LNCaP clone FGC (cell line): ENCODE measurements around the gene SVOP.
A peak's percentile ranks its signal among the peaks of the same experiment; 100 is the strongest.

ENCODE experiments used
- DNase-seq: peaks from one replicate; pipeline ENCODE4 v3.0.0-alpha.2; 2011; ENCODE audit warnings: low read depth
- H3K4me3 ChIP-seq: 2 replicates; pipeline ENCODE4 v1.5.1; 2011; ENCODE audit warnings: mild to moderate bottlenecking, low read depth, low read length, control low read depth
- TF ChIP-seq, protein P1 (sequence below): IDR thresholded peaks from 2 replicates; pipeline ENCODE4 v1.5.1; 2012; ENCODE audit warnings: mild to moderate bottlenecking; ENCODE audit not compliant: control insufficient read depth, insufficient read depth; ENCODE audit errors: extremely low read depth

The SVOP gene

GRCh38 chr12:108930756-108931155 lies 90.1 kb downstream of the SVOP start:
- TF ChIP-seq, protein P1, sequence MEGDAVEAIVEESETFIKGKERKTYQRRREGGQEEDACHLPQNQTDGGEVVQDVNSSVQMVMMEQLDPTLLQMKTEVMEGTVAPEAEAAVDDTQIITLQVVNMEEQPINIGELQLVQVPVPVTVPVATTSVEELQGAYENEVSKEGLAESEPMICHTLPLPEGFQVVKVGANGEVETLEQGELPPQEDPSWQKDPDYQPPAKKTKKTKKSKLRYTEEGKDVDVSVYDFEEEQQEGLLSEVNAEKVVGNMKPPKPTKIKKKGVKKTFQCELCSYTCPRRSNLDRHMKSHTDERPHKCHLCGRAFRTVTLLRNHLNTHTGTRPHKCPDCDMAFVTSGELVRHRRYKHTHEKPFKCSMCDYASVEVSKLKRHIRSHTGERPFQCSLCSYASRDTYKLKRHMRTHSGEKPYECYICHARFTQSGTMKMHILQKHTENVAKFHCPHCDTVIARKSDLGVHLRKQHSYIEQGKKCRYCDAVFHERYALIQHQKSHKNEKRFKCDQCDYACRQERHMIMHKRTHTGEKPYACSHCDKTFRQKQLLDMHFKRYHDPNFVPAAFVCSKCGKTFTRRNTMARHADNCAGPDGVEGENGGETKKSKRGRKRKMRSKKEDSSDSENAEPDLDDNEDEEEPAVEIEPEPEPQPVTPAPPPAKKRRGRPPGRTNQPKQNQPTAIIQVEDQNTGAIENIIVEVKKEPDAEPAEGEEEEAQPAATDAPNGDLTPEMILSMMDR: no peak
- no peak overlapping the region for H3K4me3 ChIP-seq
- DNase-seq: no peak

- H3K4me3 ChIP-seq: no peak overlapping the region
- peak; percentile 38 for DNase-seq
- TF ChIP-seq, protein P1: no peak
Observed at GRCh38 chr12:108930155-108930554, 90.7 kb downstream of the SVOP start.

DNA sequence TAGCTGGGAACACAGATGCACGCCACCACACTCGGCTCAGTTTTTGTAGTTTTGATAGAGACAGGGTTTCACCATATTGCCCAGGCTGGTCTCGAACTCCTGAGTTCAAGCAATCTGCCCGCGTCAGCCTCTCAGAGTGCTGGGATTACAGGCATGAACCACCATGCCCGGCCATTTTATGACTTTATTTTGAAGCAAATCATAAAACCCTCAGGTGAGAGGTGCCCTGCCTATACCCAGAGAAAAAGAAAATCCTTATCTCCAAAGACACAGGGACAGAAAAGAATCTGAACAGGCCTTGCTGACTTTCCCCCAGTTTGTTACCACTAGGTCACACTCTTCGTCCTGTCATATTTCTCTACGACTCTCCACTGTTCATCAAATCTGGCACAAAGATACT lies 92.2 kb downstream of the SVOP start:
- TF ChIP-seq, protein P1: no peak
- DNase-seq: no peak
- no peak overlapping the region for H3K4me3 ChIP-seq

- TF ChIP-seq, protein P1: no peak
- no peak overlapping the region for H3K4me3 ChIP-seq
- no peak for DNase-seq
Observed at GRCh38 chr12:108922918-108923317, 98.0 kb downstream of the SVOP start.

DNA sequence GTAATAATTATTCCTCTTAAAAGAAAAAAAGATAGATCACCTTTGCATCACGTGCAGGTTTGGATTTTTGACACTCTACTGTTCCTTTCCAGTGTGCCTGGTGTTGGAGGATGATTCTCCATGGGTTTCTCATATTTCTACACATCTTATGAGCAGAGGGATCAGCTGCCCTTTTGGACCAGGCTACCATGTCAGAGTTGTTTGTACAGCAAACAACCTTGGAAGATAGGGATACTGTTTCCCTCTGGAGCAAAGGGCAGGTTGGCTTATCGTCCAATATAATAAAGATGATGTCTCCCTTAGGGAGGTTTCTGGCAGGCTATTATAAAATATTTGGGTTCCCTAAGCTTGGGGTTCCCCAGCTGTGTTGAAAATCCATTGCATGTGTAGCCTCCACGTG lies 98.9 kb downstream of the SVOP start:
- no peak for DNase-seq
- no peak overlapping the region for H3K4me3 ChIP-seq
- TF ChIP-seq, protein P1: no peak

GRCh38 chr12:108918960-108919642 lies 101.8 kb downstream of the SVOP start:
- TF ChIP-seq, protein P1: no peak

DNA sequence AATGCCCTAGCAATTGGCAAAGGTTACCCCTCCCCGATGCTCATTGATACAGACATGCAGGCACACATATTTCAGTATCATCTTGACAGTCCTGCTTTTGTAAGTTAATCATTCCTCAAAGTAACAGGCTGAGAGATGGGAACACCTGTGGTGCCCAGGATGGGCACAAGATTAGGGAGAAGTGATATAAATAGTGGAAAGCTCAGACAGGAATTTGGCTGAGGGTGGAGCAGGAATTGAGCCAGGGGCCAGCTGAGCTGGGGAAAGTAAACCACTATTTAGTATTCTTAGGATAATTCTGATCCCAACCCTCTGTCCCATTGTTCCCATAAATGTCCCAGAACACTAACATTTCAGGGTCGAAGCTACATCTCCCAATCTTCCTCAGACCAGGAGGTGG lies 102.7 kb downstream of the SVOP start:
- TF ChIP-seq, protein P1: no peak

More at GRCh38 chr12:108918960-108919642, 101.8 kb downstream of the SVOP start:
- H3K4me3 ChIP-seq: no peak overlapping the region
- DNase-seq: no peak

More for the DNA sequence above, 102.7 kb downstream of the SVOP start:
- H3K4me3 ChIP-seq: no peak overlapping the region
- DNase-seq: no peak
